HFFc6 (cell line): ENCODE results near the gene RPS6KA3. TPM values are rescaled to one million over a fixed set of nuclear protein-coding genes. Genes with fewer than 3 reads are reported as not detected.
A peak's percentile ranks its signal among the peaks of the same experiment; 100 is the strongest.

ENCODE experiments used
- DNase-seq: peaks from one replicate; pipeline ENCODE4 v3.0.0-alpha.2; 2018
- H3K27ac Mint-ChIP-seq: 2 replicates; pipeline ENCODE4 v1.8.0; 2020; ENCODE audit warnings: mild to moderate bottlenecking, mixed read lengths
- H3K27me3 Mint-ChIP-seq: 2 replicates; pipeline ENCODE4 v1.8.0; 2021; ENCODE audit warnings: mild to moderate bottlenecking, moderate library complexity, mixed read lengths; ENCODE audit not compliant: insufficient read depth
- H3K36me3 Mint-ChIP-seq: 2 replicates; pipeline ENCODE4 v1.8.0; 2021; ENCODE audit warnings: low read depth, mixed read lengths
- H3K4me1 Mint-ChIP-seq: 2 replicates; pipeline ENCODE4 v1.8.0; 2020; ENCODE audit warnings: low read depth, mixed read lengths
- H3K4me3 Mint-ChIP-seq: 2 replicates; pipeline ENCODE4 v1.8.0; 2020; ENCODE audit warnings: mild to moderate bottlenecking, moderate library complexity, mixed read lengths
- H3K9me3 Mint-ChIP-seq: 2 replicates; pipeline ENCODE4 v1.8.0; 2020; ENCODE audit warnings: mild to moderate bottlenecking, mixed read lengths
- CTCF ChIP-seq: fragments of 200-600 bp; sonication (generic); IDR thresholded peaks from 2 replicates; pipeline ENCODE4 v1.5.0; 2021; ENCODE audit warnings: antibody characterized with exemption, mild to moderate bottlenecking
- total RNA-seq, 6 experiments: library from RNA; stranded (reverse); fragmentation: NEBNext Ultra II Directional; extraction: Animal tissue kit (Norgen Biotek cat#: 25700); gene quantifications; 2 replicates in 1 of 6; 3 replicates in 5 of 6; pipeline ENCODE4 v1.2.3, GENCODE V29; 2021

Gene RPS6KA3
- total RNA-seq, 6 experiments from 2014 or later: 21.5 to 28.3 (median 24.7) TPM

GRCh38 chrX:20265221-20265725 is 1.4 kb downstream of the RPS6KA3 start:
- Mint-ChIP-seq H3K4me3 (peak overlapping the region; percentile 93), H3K4me1 (peaks cover 34% of the 10 kb centered on the region), H3K27ac (peak overlapping the region; percentile 89), H3K9me3 (no peaks in the 10 kb centered on the region), H3K36me3 (no peaks in the 10 kb centered on the region), H3K27me3 (peaks cover 2% of the 10 kb centered on the region; the same call in 1 of the 2 replicates)
- no peak for TF ChIP-seq CTCF
- peak; percentile 57 for DNase-seq

GRCh38 chrX:20263474-20263873 is 3.2 kb downstream of the RPS6KA3 start:
- Mint-ChIP-seq H3K4me3 (peak overlapping the region; percentile 58), H3K4me1 (peaks cover 34% of the 10 kb centered on the region), H3K9me3 (no peaks in the 10 kb centered on the region), H3K36me3 (no peaks in the 10 kb centered on the region), H3K27me3 (peaks cover 2% of the 10 kb centered on the region; the same call in 1 of the 2 replicates), H3K27ac (peak overlapping the region; percentile 42)
- no peak for TF ChIP-seq CTCF
- DNase-seq: peak; percentile 23

GRCh38 chrX:20260885-20261284 is 5.8 kb downstream of the RPS6KA3 start:
- Mint-ChIP-seq H3K36me3 (no peaks in the 10 kb centered on the region), H3K9me3 (no peaks in the 10 kb centered on the region), H3K27ac (no peak overlapping the region), H3K4me1 (peaks cover 34% of the 10 kb centered on the region), H3K4me3 (no peak overlapping the region), H3K27me3 (no peaks in the 10 kb centered on the region)
- no peak for DNase-seq
- TF ChIP-seq CTCF: no peak

- no peak for TF ChIP-seq CTCF
- peak overlapping the region; percentile 63; the same call in 1 of the 2 replicates for H3K27ac Mint-ChIP-seq
- DNase-seq: no peak
Measured at GRCh38 chrX:20254712-20255299, 11.9 kb downstream of the RPS6KA3 start.

GRCh38 chrX:20253232-20253543 is 13.5 kb downstream of the RPS6KA3 start:
- no peaks in the 10 kb centered on the region for H3K36me3 Mint-ChIP-seq
- peaks cover 27% of the 10 kb centered on the region for H3K4me1 Mint-ChIP-seq
- no peaks in the 10 kb centered on the region for H3K9me3 Mint-ChIP-seq
- no peak for DNase-seq
- H3K27me3 Mint-ChIP-seq: no peaks in the 10 kb centered on the region; the same call in 1 of the 2 replicates
- 0 out of 2 replicates have a peak, but pooled peaks have one; percentile 33 for TF ChIP-seq CTCF
- no peak overlapping the region for H3K4me3 Mint-ChIP-seq
- no peak overlapping the region; the same call in 1 of the 2 replicates for H3K27ac Mint-ChIP-seq

More at GRCh38 chrX:20254712-20255299, 11.9 kb downstream of the RPS6KA3 start:
- Mint-ChIP-seq H3K4me3 (no peak overlapping the region), H3K27me3 (no peaks in the 10 kb centered on the region; the same call in 1 of the 2 replicates), H3K9me3 (no peaks in the 10 kb centered on the region), H3K4me1 (peaks cover 27% of the 10 kb centered on the region), H3K36me3 (no peaks in the 10 kb centered on the region)
